HCT116 (cell line): ENCODE measurements around the gene FKBP7. TPM values are rescaled to one million over a fixed set of nuclear protein-coding genes. Genes with fewer than 3 reads are reported as not detected.
"Not testable (repeated sequence)": the region's sequence is repeated elsewhere in the genome, so short reads cannot be mapped to it uniquely, and the experiment has no call there.

Experiments
- ATAC-seq: fragments of 200-7000 bp; cut with Tn5 transposase; 2 replicates; pipeline ENCODE4 v1.9.1; 2020; ENCODE audit warnings: mild to moderate bottlenecking, moderate library complexity
- BruUV-seq: library from RNA; stranded (reverse); fragments of 400-500 nt; replicated peaks from 2 replicates; lab custom pipeline; 2021; lab: Mats Ljungman, UMichigan
- CTCF ChIA-PET: fragments of 300-600 bp; sonication (Branson Sonifier 250); formaldehyde crosslinking; loops from one replicate; lab custom pipeline; 2021; ENCODE audit warnings: antibody characterized with exemption; lab: Charles Lee
- POLR2A ChIA-PET: fragments of 300-600, 350-600 bp; sonication (Branson Sonifier 250); formaldehyde crosslinking; loops from one replicate; lab custom pipeline; 2021; ENCODE audit warnings: antibody characterized with exemption; lab: Charles Lee
- RAD21 ChIA-PET, 2 experiments: fragments of 300-600 bp; sonication (Branson Sonifier 250); formaldehyde crosslinking; loops; one replicate each; lab custom pipeline; 2023; ENCODE audit warnings: low total read pairs in 2 of 2; ENCODE audit not compliant: uncharacterized antibody in 2 of 2, unreplicated experiment in 2 of 2, low non-redundant PET in 1 of 2; lab: Charles Lee
- DNase-seq: peaks from one replicate; pipeline ENCODE4 v3.0.0-alpha.2; 2010; ENCODE audit warnings: low read depth, low spot score
- H2AFZ ChIP-seq: fragments of 200-600 bp; shearing (Covaris generic), sonication (generic); 2 replicates; pipeline ENCODE4 v1.6.1; 2017; ENCODE audit warnings: low read depth, mixed run types, mixed read lengths, antibody characterized with exemption, low read length; ENCODE audit not compliant: poor library complexity, severe bottlenecking
- H3K27ac ChIP-seq: 2 replicates; pipeline ENCODE4 v1.5.1; 2012; ENCODE audit warnings: low read depth, low read length
- H3K27me3 ChIP-seq: fragments of 200-600 bp; sonication (generic); 2 replicates; pipeline ENCODE4 v1.6.1; 2016; ENCODE audit warnings: mixed run types, low read length, mixed read lengths; ENCODE audit not compliant: insufficient read depth
- H3K36me3 ChIP-seq, 2 experiments: fragments of 200-500 bp in 1 of 2; fragments of 200-600 bp in 1 of 2; sonication (Bioruptor generic) in 1 of 2; sonication (generic) in 1 of 2; 2 replicates each; pipeline versions ENCODE4 v1.5.1 to v1.6.1; 2014 to 2016; ENCODE audit warnings: low read length in 2 of 2, inconsistent platforms in 1 of 2, mixed read lengths in 1 of 2, mixed run types in 1 of 2; ENCODE audit not compliant: insufficient read depth in 2 of 2, control insufficient read depth in 1 of 2
- H3K4me1 ChIP-seq, 2 experiments: fragments of 200-600 bp in 1 of 2; sonication (generic) in 1 of 2; 2 replicates each; pipeline versions ENCODE4 v1.5.1 to v1.6.1; 2012 to 2017; ENCODE audit warnings: low read length in 2 of 2, inconsistent platforms in 1 of 2, mild to moderate bottlenecking in 1 of 2, mixed read lengths in 1 of 2, mixed run types in 1 of 2, moderate library complexity in 1 of 2; ENCODE audit not compliant: insufficient read depth in 2 of 2, control insufficient read depth in 1 of 2
- H3K4me2 ChIP-seq: fragments of 200-600 bp; sonication (generic); 2 replicates; pipeline ENCODE4 v1.6.1; 2017; ENCODE audit warnings: mixed run types, low read length, mixed read lengths
- H3K4me3 ChIP-seq, 2 experiments: fragments of 200-600 bp in 1 of 2; sonication (generic) in 1 of 2; replicated peaks in 1 of 2; 2 replicates each; pipeline ENCODE4 v1.5.1; 2011 to 2016; ENCODE audit warnings: low read length in 2 of 2, control low read depth in 1 of 2, low read depth in 1 of 2, mild to moderate bottlenecking in 1 of 2, mixed read lengths in 1 of 2, mixed run types in 1 of 2
- H3K79me2 ChIP-seq: fragments of 200-600 bp; sonication (generic); 2 replicates; pipeline ENCODE4 v1.6.1; 2017; ENCODE audit warnings: mild to moderate bottlenecking, mixed run types, low read length, moderate library complexity, mixed read lengths; ENCODE audit not compliant: insufficient read depth
- H3K9ac ChIP-seq: fragments of 200-600 bp; sonication (generic); 2 replicates; pipeline ENCODE4 v1.6.1; 2016; ENCODE audit warnings: low read length, mixed read lengths
- H3K9me2 ChIP-seq: fragments of 200-600 bp; sonication (generic), shearing (Covaris generic); 2 replicates; pipeline ENCODE4 v1.6.1; 2017; ENCODE audit warnings: mixed run types, mild to moderate bottlenecking, moderate library complexity; ENCODE audit not compliant: insufficient read depth
- H3K9me3 ChIP-seq, 2 experiments: fragments of 200-500 bp in 1 of 2; fragments of 200-600 bp in 1 of 2; sonication (Bioruptor generic) in 1 of 2; sonication (generic) in 1 of 2; 2 replicates each; pipeline ENCODE4 v1.6.1; 2014 to 2017; ENCODE audit warnings: low read length in 2 of 2, mixed read lengths in 2 of 2, inconsistent platforms in 1 of 2, low read depth in 1 of 2, mild to moderate bottlenecking in 1 of 2, mixed run types in 1 of 2, moderate library complexity in 1 of 2; ENCODE audit not compliant: control insufficient read depth in 1 of 2, insufficient read depth in 1 of 2
- H4K20me1 ChIP-seq: fragments of 200-600 bp; sonication (generic), shearing (Covaris generic); 2 replicates; pipeline ENCODE4 v1.6.1; 2017; ENCODE audit warnings: mixed run types, mild to moderate bottlenecking, moderate library complexity; ENCODE audit not compliant: insufficient read depth
- CBX3 ChIP-seq: IDR thresholded peaks from 2 replicates; pipeline ENCODE4 v1.6.1; 2012; ENCODE audit warnings: low read depth
- ELF1 ChIP-seq: IDR thresholded peaks from 2 replicates; pipeline ENCODE4 v1.6.1; 2012; ENCODE audit warnings: low read depth, borderline replicate concordance
- EZH2 ChIP-seq: fragments of 200-600 bp; sonication (generic); IDR thresholded peaks from 2 replicates; pipeline ENCODE4 v1.6.1; 2017; ENCODE audit warnings: antibody characterized with exemption, mixed run types
- FOSL1 ChIP-seq: IDR thresholded peaks from 2 replicates; pipeline ENCODE4 v1.6.1; 2012; ENCODE audit warnings: low read depth
- JUND ChIP-seq: IDR thresholded peaks from 2 replicates; pipeline ENCODE4 v1.6.1; 2012
- MAX ChIP-seq: IDR thresholded peaks from 2 replicates; pipeline ENCODE4 v1.6.1; 2012
- POLR2AphosphoS5 ChIP-seq: IDR thresholded peaks from 2 replicates; pipeline ENCODE4 v1.6.1; 2011; ENCODE audit warnings: mild to moderate bottlenecking, low read depth, low read length, moderate library complexity
- RAD21 ChIP-seq: IDR thresholded peaks from 2 replicates; pipeline ENCODE4 v1.6.1; 2012; ENCODE audit warnings: low read depth, mild to moderate bottlenecking
- REST ChIP-seq: IDR thresholded peaks from 2 replicates; pipeline ENCODE4 v1.6.1; 2012; ENCODE audit warnings: low read depth
- SIN3A ChIP-seq: IDR thresholded peaks from 2 replicates; pipeline ENCODE4 v1.6.1; 2012; ENCODE audit warnings: low read depth
- SP1 ChIP-seq: IDR thresholded peaks from 2 replicates; pipeline ENCODE4 v1.6.1; 2012; ENCODE audit warnings: low read depth
- TCF7L2 ChIP-seq: IDR thresholded peaks from 2 replicates; pipeline ENCODE4 v1.7.0; 2011; ENCODE audit warnings: borderline replicate concordance, inconsistent platforms; ENCODE audit not compliant: insufficient read depth, insufficient read length; ENCODE audit errors: extremely low read depth
- YY1 ChIP-seq: IDR thresholded peaks from 2 replicates; pipeline ENCODE4 v1.6.1; 2011; ENCODE audit warnings: low read length, low read depth, moderate library complexity, mild to moderate bottlenecking; ENCODE audit not compliant: insufficient replicate concordance; ENCODE audit errors: extremely low read depth
- ZFX ChIP-seq: fragments of 450-650 bp; IDR thresholded peaks from 2 replicates; pipeline ENCODE4 v1.6.1; 2017
- intact Hi-C: fragments of 100-400 bp; cut with micrococcal nuclease; formaldehyde crosslinking; loops from 2 replicates; pipeline ENCODE4 v1.10.0; 2022
- total RNA-seq: library from RNA; stranded (reverse); gene quantifications from one replicate; pipeline ENCODE4 v1.2.1, GENCODE V29; 2021; ENCODE audit not compliant: unreplicated experiment
- TF ChIP-seq, protein P1 (sequence below), 3 experiments: fragments of 200-600 bp in 1 of 3; sonication (generic) in 1 of 3; IDR thresholded peaks in 2 of 3; conservative IDR thresholded peaks in 1 of 3; 2 replicates each; pipeline ENCODE4 v1.5.1; 2012 to 2017; ENCODE audit warnings: low read depth in 2 of 3, low read length in 2 of 3, antibody characterized with exemption in 1 of 3, borderline replicate concordance in 1 of 3, control low read depth in 1 of 3, mild to moderate bottlenecking in 1 of 3, mixed read lengths in 1 of 3, mixed run types in 1 of 3, moderate library complexity in 1 of 3; ENCODE audit not compliant: insufficient read depth in 1 of 3

FKBP7 gene
- total RNA-seq, 1 experiment from 2014 or later = 4.5 TPM

DNA sequence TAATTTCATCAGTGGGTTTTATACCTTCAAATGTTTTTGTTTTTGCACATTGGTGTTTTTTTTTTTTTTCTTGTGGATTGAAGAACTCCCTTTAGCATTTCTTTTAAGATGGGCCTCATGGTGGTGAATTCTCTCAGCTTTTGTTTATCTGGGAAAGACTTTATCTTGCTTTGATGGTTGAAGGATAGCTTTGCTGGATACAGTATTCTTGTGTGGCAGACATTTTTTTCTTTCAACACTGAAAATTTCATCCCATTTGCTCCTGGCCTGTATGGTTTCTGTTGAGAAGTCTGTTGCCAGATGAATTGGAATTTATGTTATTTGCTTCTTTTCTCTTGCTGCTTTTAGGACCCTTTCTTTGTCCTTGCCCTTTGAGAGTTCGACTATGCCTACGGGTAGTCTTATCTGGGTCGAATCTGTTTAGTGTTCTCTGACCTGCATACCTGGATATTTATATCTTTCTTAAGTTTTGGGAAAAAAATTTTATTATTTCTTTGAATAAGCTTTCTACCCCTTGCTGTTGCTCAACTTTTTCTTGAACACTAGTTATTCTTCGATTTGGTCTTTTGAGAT, 53.1 kb downstream of the FKBP7 start:
- H3K4me1 ChIP-seq = peaks cover 0 to 5% of the 10 kb centered on the region in 2 experiments; a peak in 1 of 4 replicates
- H3K36me3 ChIP-seq = peaks cover 3 to 4% of the 10 kb centered on the region in 2 experiments; a peak in 1 of 4 replicates
- ChIA-PET CTCF (interaction anchor here (1.0 kb wide), 1 partner anchor 11 kb away, joined by 3 read pairs; no protein-coding TSS in a partner anchor), POLR2A (interaction anchor here (1.6 kb wide), 1 partner anchor 26 kb away, joined by 4 read pairs; the partner anchor contains the start of genes PJVK and PRKRA), RAD21 (no interaction called here)
- DNase-seq (no peak), ATAC-seq (no peak)
- H3K79me2 ChIP-seq = no peaks in the 10 kb centered on the region
- no peak overlapping the region for H3K4me2 ChIP-seq
- no peaks in the 10 kb centered on the region for H4K20me1 ChIP-seq
- H3K9ac ChIP-seq = no peak overlapping the region
- H3K9me2 ChIP-seq = no peaks in the 10 kb centered on the region
- intact Hi-C loops = no loop called here
- H3K27ac ChIP-seq = no peak overlapping the region
- TF ChIP-seq ELF1 (no peak), MAX (no peak), CBX3 (no peak), JUND (no peak), YY1 (no peak), SP1 (no peak), POLR2AphosphoS5 (no peak), SIN3A (no peak), ZFX (no peak), EZH2 (no peak), RAD21 (no peak), TCF7L2 (no peak), FOSL1 (no peak), REST (no peak)
- TF ChIP-seq, protein P1, sequence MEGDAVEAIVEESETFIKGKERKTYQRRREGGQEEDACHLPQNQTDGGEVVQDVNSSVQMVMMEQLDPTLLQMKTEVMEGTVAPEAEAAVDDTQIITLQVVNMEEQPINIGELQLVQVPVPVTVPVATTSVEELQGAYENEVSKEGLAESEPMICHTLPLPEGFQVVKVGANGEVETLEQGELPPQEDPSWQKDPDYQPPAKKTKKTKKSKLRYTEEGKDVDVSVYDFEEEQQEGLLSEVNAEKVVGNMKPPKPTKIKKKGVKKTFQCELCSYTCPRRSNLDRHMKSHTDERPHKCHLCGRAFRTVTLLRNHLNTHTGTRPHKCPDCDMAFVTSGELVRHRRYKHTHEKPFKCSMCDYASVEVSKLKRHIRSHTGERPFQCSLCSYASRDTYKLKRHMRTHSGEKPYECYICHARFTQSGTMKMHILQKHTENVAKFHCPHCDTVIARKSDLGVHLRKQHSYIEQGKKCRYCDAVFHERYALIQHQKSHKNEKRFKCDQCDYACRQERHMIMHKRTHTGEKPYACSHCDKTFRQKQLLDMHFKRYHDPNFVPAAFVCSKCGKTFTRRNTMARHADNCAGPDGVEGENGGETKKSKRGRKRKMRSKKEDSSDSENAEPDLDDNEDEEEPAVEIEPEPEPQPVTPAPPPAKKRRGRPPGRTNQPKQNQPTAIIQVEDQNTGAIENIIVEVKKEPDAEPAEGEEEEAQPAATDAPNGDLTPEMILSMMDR (IDR thresholded peaks at IDR 0.05 in 2 of 3, conservative IDR thresholded peaks at IDR 0.05 in 1 of 3; ENCODE audit: borderline replicate concordance in 1 of 3, insufficient read depth in 1 of 3, low read depth in 2 of 3, low read length in 2 of 3) = no peak
- H3K4me3 ChIP-seq = no peak overlapping the region
- H2AFZ ChIP-seq = no peak overlapping the region
- BruUV-seq = no TSS peak
- no peaks in the 10 kb centered on the region for H3K27me3 ChIP-seq
- no peaks in the 10 kb centered on the region for H3K9me3 ChIP-seq

DNA sequence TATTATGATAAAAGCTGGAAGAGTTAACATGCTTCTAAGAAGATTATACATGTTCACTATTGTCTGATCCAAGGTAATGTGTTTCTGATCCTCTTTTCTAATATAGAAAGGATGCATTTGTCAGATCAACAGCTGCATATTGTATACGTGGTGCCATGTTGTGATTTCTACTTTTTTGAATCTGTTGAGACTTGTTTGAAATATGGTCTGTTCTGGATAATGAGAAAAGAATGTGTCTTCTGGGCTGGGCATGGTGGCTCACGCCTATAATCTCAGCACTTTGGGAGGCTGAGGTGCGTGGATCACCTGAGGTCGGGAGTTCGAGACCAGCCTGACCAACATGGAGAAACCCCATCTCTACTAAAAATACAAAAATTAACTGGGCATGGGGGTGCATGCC, 54.7 kb downstream of the FKBP7 start:
- CTCF ChIA-PET = interaction anchor here (1.1 kb wide), 2 partner anchors 9 kb away, joined by 3 read pairs; no protein-coding TSS in a partner anchor
- not testable (repeated sequence) for ATAC-seq

More for the DNA sequence above, 54.7 kb downstream of the FKBP7 start:
- BruUV-seq, H3K36me3 ChIP-seq, H3K9me2 ChIP-seq, intact Hi-C loops, RAD21 ChIA-PET, H3K4me2 ChIP-seq, H3K79me2 ChIP-seq, H3K27ac ChIP-seq, H2AFZ ChIP-seq, H3K9me3 ChIP-seq, POLR2A ChIA-PET, H3K9ac ChIP-seq, H3K4me3 ChIP-seq, DNase-seq, H3K4me1 ChIP-seq, H4K20me1 ChIP-seq, H3K27me3 ChIP-seq: not testable (repeated sequence)
